PC-9 (cell line): ENCODE measurements around the gene C3orf18. TPM values are rescaled to one million over a fixed set of nuclear protein-coding genes. Genes with fewer than 3 reads are reported as not detected.
"Not testable (repeated sequence)": the region's sequence is repeated elsewhere in the genome, so short reads cannot be mapped to it uniquely, and the experiment has no call there.

Experiments used
- BruUV-seq: library from RNA; stranded (reverse); fragments of 400-500 nt; replicated peaks from 2 replicates; lab custom pipeline; 2021; lab: Mats Ljungman, UMichigan
- CTCF ChIA-PET: fragments of 300-600 bp; sonication (Branson Sonifier 250); formaldehyde crosslinking; loops from one replicate; lab custom pipeline; 2022; ENCODE audit warnings: antibody characterized with exemption; lab: Charles Lee
- POLR2A ChIA-PET: fragments of 300-600 bp; sonication (Branson Sonifier 250); formaldehyde crosslinking; loops from one replicate; lab custom pipeline; 2022; ENCODE audit warnings: antibody characterized with exemption; ENCODE audit not compliant: unreplicated experiment; lab: Charles Lee
- DNase-seq, 2 experiments: peaks; one replicate each; pipeline versions ENCODE4 v3.0.0 to v3.0.0-alpha.2; 2015 to 2022; ENCODE audit warnings: mixed read lengths in 1 of 2
- H2AFZ ChIP-seq: fragments of 200-600 bp; sonication (generic); 2 replicates; pipeline ENCODE4 v1.8.1; 2017; ENCODE audit warnings: antibody characterized with exemption
- H3F3A ChIP-seq: fragments of 200-600 bp; sonication (generic); 2 replicates; pipeline ENCODE4 v1.8.1; 2017; ENCODE audit warnings: antibody characterized with exemption, mild to moderate bottlenecking, low read depth; ENCODE audit not compliant: insufficient read depth
- H3K27ac ChIP-seq: fragments of 200-600 bp; sonication (generic); 2 replicates; pipeline ENCODE4 v1.6.1; 2016; ENCODE audit warnings: mixed run types
- H3K27me3 ChIP-seq: fragments of 200-600 bp; sonication (generic); 2 replicates; pipeline ENCODE4 v1.6.1; 2016; ENCODE audit warnings: low read depth, mixed run types; ENCODE audit not compliant: insufficient read depth
- H3K36me3 ChIP-seq: fragments of 200-600 bp; sonication (generic); 2 replicates; pipeline ENCODE4 v1.6.1; 2016; ENCODE audit warnings: low read depth, mixed run types
- H3K4me1 ChIP-seq: fragments of 200-600 bp; sonication (generic); replicated peaks from 2 replicates; pipeline ENCODE4 v1.6.1; 2016; ENCODE audit warnings: mixed run types; ENCODE audit not compliant: insufficient read depth
- H3K4me2 ChIP-seq: fragments of 200-600 bp; sonication (generic); 2 replicates; pipeline ENCODE4 v1.6.1; 2017; ENCODE audit warnings: mixed run types
- H3K4me3 ChIP-seq: fragments of 200-600 bp; sonication (generic); 2 replicates; pipeline ENCODE4 v1.6.1; 2016; ENCODE audit warnings: mixed run types
- H3K79me2 ChIP-seq: fragments of 200-600 bp; sonication (generic); 2 replicates; pipeline ENCODE4 v1.6.1; 2017; ENCODE audit warnings: low read depth, mixed run types
- H3K9me2 ChIP-seq: fragments of 200-600 bp; sonication (generic); 2 replicates; pipeline ENCODE4 v1.8.1; 2017; ENCODE audit warnings: mild to moderate bottlenecking; ENCODE audit not compliant: insufficient read depth
- H3K9me3 ChIP-seq: fragments of 200-600 bp; sonication (generic); 2 replicates; pipeline ENCODE4 v1.8.1; 2016; ENCODE audit warnings: low read depth; ENCODE audit not compliant: insufficient read depth
- H4K20me1 ChIP-seq: fragments of 200-600 bp; sonication (generic); 2 replicates; pipeline ENCODE4 v1.8.1; 2017; ENCODE audit not compliant: insufficient read depth
- EZH2 ChIP-seq: fragments of 200-600 bp; sonication (generic); IDR thresholded peaks from 2 replicates; pipeline ENCODE4 v1.8.0; 2017; ENCODE audit warnings: antibody characterized with exemption, low read depth
- intact Hi-C: fragments of 100-400 bp; cut with micrococcal nuclease; formaldehyde crosslinking; loops from one replicate; pipeline ENCODE4 v1.10.0; 2022; ENCODE audit not compliant: unreplicated experiment
- total RNA-seq: library from RNA; stranded (reverse); gene quantifications from 2 replicates; pipeline ENCODE4 v1.2.3, GENCODE V29; 2021
- TF ChIP-seq, protein P1 (sequence below): fragments of 200-600 bp; sonication (generic); conservative IDR thresholded peaks from 2 replicates; pipeline ENCODE4 v1.6.1; 2017; ENCODE audit warnings: mixed run types, antibody characterized with exemption, mild to moderate bottlenecking, moderate library complexity

Gene C3orf18
- total RNA-seq, 1 experiment from 2014 or later: 7.5 TPM

DNA sequence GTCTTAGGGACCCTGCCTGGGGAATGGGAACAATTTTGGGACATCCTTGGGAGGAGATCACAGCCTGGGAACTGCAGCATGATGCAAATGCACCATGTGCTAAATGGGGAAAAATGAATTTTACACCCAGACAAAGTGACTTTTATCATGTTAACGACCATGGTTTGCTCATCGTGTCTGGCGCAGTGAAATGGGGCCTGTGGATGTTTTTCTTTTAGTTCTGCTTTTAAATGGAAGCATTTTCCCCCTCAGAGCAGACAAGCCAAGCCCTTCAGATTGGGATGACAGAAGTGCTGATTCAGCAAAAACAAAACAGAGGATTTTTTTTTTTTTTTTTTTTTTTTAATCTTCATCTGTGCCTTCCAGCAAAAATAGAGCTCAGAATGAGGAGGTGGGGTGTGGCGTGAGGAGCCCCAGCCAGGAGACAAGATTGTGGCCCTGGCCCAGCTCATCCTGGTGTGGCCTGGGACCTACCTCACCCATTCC, 49.8 kb downstream of the C3orf18 start:
- intact Hi-C loops: no loop called here
- no peak overlapping the region for H2AFZ ChIP-seq
- H3K27ac ChIP-seq: no peak overlapping the region
- no peaks in the 10 kb centered on the region for H3K9me3 ChIP-seq
- DNase-seq: no peak
- H3K9me2 ChIP-seq: no peaks in the 10 kb centered on the region
- H3F3A ChIP-seq: no peaks in the 10 kb centered on the region
- no peaks in the 10 kb centered on the region for H4K20me1 ChIP-seq
- ChIA-PET POLR2A (no interaction called here), CTCF (interaction anchor here (0.6 to 0.8 kb wide), 3 partner anchors 24 to 316 kb away, joined by 3 to 6 read pairs (median 4); no protein-coding TSS in a partner anchor)
- H3K4me3 ChIP-seq: no peak overlapping the region
- no TSS peak for BruUV-seq
- TF ChIP-seq, protein P1, sequence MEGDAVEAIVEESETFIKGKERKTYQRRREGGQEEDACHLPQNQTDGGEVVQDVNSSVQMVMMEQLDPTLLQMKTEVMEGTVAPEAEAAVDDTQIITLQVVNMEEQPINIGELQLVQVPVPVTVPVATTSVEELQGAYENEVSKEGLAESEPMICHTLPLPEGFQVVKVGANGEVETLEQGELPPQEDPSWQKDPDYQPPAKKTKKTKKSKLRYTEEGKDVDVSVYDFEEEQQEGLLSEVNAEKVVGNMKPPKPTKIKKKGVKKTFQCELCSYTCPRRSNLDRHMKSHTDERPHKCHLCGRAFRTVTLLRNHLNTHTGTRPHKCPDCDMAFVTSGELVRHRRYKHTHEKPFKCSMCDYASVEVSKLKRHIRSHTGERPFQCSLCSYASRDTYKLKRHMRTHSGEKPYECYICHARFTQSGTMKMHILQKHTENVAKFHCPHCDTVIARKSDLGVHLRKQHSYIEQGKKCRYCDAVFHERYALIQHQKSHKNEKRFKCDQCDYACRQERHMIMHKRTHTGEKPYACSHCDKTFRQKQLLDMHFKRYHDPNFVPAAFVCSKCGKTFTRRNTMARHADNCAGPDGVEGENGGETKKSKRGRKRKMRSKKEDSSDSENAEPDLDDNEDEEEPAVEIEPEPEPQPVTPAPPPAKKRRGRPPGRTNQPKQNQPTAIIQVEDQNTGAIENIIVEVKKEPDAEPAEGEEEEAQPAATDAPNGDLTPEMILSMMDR: no peak
- TF ChIP-seq EZH2: no peak
- H3K36me3 ChIP-seq: no peaks in the 10 kb centered on the region
- H3K27me3 ChIP-seq: peaks cover 72% of the 10 kb centered on the region
- H3K4me1 ChIP-seq: no peaks in the 10 kb centered on the region
- H3K79me2 ChIP-seq: no peaks in the 10 kb centered on the region
- H3K4me2 ChIP-seq: no peak overlapping the region

DNA sequence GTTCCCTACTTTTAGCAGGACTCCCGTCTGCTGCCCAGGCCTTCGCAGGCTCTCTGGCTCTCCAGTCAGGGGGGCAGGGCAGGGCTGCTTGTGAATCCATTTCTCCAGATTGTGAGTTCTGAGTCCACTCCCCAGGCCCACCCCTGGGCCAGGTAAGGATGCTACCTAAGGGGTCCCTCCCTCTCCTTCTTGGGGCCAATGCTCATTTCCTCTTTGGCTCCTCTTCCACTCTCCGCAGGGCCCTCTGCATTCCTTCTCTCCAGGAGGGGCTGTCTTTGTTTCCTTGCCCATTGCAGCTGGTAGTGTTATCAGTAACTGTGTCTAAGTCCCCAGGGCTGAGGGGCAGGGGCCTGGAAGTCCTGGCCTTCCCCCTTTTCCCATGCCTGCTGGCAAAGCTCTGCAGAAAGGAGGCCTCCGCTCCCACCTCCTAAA, 51.1 kb downstream of the C3orf18 start:
- Histone ChIP-seq H3K79me2 (no peaks in the 10 kb centered on the region), H3K9me2 (no peaks in the 10 kb centered on the region), H3K27ac (no peak overlapping the region), H3K9me3 (no peaks in the 10 kb centered on the region), H2AFZ (no peak overlapping the region), H3K36me3 (no peaks in the 10 kb centered on the region), H3K4me3 (no peak overlapping the region), H3F3A (no peaks in the 10 kb centered on the region), H3K27me3 (peaks cover 72% of the 10 kb centered on the region), H3K4me2 (no peak overlapping the region), H4K20me1 (no peaks in the 10 kb centered on the region), H3K4me1 (no peaks in the 10 kb centered on the region)
- no peak for DNase-seq
- CTCF ChIA-PET: no interaction called here
- intact Hi-C loops: no loop called here
- POLR2A ChIA-PET: no interaction called here
- TF ChIP-seq, protein P1: no peak
- no peak for TF ChIP-seq EZH2
- no TSS peak for BruUV-seq

DNA sequence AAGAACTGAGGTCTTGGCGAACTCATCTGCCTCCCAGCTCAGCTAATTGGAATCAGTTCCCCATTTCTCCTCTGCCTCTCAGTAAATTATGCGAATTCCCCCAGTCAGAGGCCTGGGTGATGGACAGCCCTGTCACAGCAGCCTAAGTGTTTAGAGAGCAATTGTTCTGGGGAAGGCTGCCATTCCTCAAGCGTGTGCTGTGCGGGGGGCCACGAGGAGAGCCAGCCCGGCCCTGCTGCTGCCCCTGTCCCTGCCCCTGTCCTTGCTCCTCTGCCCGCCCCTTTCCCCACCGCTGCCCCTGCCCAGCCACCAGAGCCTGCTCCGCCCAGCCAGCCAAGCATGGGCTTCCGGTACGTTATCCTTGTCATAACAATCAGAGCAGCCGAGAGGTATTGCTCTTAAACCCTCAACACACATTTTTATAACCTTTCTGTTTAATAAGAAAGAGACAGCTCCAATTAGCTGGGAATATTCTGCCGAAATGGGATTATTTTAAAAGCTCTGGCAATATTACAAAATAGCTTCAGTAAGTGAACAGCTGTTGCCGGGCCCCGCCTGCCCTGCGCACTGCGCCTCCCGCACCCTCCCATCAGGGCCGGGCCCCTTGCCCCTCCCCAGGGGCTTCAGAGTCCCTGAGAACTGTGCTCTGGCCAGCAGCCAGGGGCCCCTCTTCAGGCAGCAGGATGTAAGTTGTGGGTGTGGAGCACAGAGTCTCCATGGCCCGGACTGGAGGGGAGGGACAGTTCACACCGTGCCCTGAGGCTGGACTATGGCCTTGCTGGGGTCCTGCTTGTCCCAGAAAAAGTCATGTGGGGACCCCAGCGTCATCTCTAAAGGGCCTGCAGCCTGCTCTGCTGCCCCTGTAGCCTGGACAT, 51.7 kb downstream of the C3orf18 start:
- H2AFZ ChIP-seq: no peak overlapping the region
- H3K9me3 ChIP-seq: no peaks in the 10 kb centered on the region
- no peaks in the 10 kb centered on the region for H3K9me2 ChIP-seq
- no peaks in the 10 kb centered on the region for H3F3A ChIP-seq
- intact Hi-C loops: no loop called here
- no peaks in the 10 kb centered on the region for H4K20me1 ChIP-seq
- no peak for DNase-seq
- TF ChIP-seq EZH2: no peak
- TF ChIP-seq, protein P1: no peak
- POLR2A ChIA-PET: no interaction called here
- no peak overlapping the region for H3K27ac ChIP-seq
- CTCF ChIA-PET: no interaction called here
- no peak overlapping the region for H3K4me2 ChIP-seq
- no peaks in the 10 kb centered on the region for H3K4me1 ChIP-seq
- H3K79me2 ChIP-seq: no peaks in the 10 kb centered on the region
- no peak overlapping the region for H3K4me3 ChIP-seq
- BruUV-seq: no TSS peak
- H3K36me3 ChIP-seq: no peaks in the 10 kb centered on the region
- H3K27me3 ChIP-seq: peaks cover 78% of the 10 kb centered on the region

DNA sequence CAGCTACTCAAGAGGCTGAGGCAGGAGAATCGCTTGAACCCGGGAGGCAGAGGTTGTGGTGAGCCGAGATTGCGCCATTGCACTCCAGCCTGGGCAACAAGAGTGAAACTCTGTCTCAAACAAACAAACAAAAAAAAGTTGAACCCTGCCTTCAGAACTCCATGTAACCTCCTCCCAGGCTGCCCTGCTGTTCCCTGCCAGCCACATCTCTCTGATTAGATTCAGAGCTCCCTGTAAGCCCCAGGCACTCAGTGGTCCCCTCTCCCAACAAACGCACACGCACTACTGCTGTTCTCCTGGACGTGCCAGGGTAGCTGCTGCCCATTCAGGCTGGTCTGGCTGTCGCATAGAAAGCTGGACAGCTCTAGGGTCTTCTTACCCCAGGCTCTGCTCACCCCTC, 54.6 kb downstream of the C3orf18 start:
- POLR2A ChIA-PET, BruUV-seq, H3K4me3 ChIP-seq, H3K4me2 ChIP-seq, H2AFZ ChIP-seq, H3K4me1 ChIP-seq, H3F3A ChIP-seq, H3K9me3 ChIP-seq, DNase-seq, H3K36me3 ChIP-seq, H3K27ac ChIP-seq, H3K79me2 ChIP-seq, intact Hi-C loops, CTCF ChIA-PET, H3K9me2 ChIP-seq, H4K20me1 ChIP-seq: not testable (repeated sequence)
- peaks cover 96% of the 10 kb centered on the region for H3K27me3 ChIP-seq
